IPS-18c (cell line): Measurements from ENCODE around the gene VAV2.

Experiments used
- H3K4me3 ChIP-seq: 2 replicates; pipeline ENCODE4 v1.7.0; 2013; ENCODE audit warnings: low read depth, mild to moderate bottlenecking, low read length, moderate library complexity; ENCODE audit not compliant: insufficient read depth
- H3K9me3 ChIP-seq: one replicate; pipeline ENCODE4 v1.6.1; 2013; ENCODE audit warnings: mild to moderate bottlenecking, low read length, moderate library complexity; ENCODE audit not compliant: control insufficient read depth, insufficient read depth

The VAV2 gene

GRCh38 chr9:133991964-133992779 lies at the start of gene VAV2:
Gene VAV2, minus strand, starts transcription at chr9:133992324. Its CDS starts 46 bp downstream, at chr9:133992278.
- Histone ChIP-seq H3K4me3 (peak within 1 kb of the TSS; percentile 87), H3K9me3 (peaks cover 2% of the 10 kb centered on the region)

- no peaks in the 10 kb centered on the region for H3K9me3 ChIP-seq
- H3K4me3 ChIP-seq = no peak overlapping the region
These were observed 49.5 kb upstream of the VAV2 start for GRCh38 chr9:134041649-134041962.

GRCh38 chr9:134040781-134041648 lies 48.9 kb upstream of the VAV2 start:
- Histone ChIP-seq H3K9me3 (no peaks in the 10 kb centered on the region), H3K4me3 (no peak overlapping the region)

DNA sequence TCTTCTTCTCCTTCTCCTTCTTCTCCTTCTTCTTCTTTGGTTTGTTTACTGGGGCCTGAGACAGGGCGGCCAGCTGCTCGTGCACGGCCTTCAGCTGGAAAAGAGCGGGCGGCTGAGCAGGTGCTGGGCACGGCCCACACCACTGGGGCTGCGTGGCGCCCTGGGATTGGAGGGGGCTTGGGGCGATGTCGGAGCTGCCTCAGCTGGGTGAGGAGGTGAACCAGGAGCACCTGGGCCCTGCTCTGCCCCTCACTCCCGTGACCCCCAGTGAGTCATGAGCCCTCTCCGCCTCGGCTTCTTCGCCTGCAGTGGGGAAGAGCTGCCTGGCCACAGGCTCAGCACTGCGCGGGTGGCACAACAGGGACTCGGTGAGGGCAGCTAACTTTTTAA lies 48.0 kb upstream of the VAV2 start:
- H3K4me3 ChIP-seq = no peak overlapping the region
- H3K9me3 ChIP-seq = no peaks in the 10 kb centered on the region

DNA sequence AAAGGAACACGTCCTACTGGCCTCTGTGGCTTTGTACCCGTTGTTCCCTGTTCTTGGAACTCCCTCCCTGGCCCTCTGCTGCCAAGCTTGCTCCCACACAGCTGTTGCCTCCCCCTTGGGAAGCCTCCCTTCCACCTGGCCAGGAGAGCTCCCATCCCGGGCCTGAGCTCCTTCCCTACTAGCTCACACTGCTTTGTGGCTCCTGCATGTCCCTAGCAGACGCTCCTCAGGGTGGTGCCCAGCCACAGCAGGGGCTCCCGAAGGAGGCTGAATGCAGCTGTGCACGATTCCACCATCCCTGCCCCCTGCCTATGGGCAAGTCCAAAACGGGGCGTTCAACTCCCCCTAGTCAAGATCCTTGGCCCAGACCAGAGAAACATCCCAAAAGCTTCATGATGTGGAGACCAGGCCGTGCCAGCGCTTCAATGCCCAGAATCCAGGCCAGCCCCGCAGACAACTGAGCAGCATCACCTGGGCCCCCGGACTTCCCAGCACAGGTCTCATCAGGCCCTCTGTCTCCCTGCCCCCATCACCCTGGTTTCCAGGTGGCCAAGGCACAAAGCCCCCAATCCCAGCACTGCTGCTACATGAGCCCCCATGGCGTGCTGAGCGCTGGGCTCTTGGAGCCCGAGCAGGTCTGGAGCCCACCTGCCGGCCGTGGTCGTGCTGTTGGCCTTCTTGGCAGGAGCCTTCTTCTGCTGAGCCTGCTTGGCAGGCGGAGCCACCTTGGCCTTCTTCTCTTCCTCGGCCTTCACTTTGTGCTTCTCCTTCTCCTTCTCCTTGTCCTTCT lies 47.5 kb upstream of the VAV2 start:
- Histone ChIP-seq H3K9me3 (no peaks in the 10 kb centered on the region), H3K4me3 (no peak overlapping the region)

DNA sequence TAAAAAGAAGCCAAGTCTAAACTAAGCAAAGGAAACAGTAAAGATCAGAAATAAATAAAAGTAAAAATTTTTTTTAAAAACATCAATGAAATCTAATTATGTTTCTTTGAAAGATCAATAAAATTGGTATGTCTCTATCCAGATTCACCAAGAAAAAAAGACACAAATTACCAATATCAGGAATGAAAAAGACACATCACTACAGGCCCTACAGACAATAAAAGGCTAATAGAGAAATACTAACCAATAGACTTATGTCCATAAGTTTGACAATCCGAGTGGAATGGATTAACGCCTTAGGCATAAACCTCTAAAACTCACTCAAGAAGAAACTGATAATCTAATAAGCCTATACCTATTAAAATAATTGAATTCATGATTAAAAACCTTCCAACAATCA lies 45.5 kb upstream of the VAV2 start:
- Histone ChIP-seq H3K9me3 (no peaks in the 10 kb centered on the region), H3K4me3 (no peak overlapping the region)

- Histone ChIP-seq H3K9me3 (no peaks in the 10 kb centered on the region), H3K4me3 (no peak overlapping the region)
These were observed 44.0 kb upstream of the VAV2 start for GRCh38 chr9:134036130-134036529.

DNA sequence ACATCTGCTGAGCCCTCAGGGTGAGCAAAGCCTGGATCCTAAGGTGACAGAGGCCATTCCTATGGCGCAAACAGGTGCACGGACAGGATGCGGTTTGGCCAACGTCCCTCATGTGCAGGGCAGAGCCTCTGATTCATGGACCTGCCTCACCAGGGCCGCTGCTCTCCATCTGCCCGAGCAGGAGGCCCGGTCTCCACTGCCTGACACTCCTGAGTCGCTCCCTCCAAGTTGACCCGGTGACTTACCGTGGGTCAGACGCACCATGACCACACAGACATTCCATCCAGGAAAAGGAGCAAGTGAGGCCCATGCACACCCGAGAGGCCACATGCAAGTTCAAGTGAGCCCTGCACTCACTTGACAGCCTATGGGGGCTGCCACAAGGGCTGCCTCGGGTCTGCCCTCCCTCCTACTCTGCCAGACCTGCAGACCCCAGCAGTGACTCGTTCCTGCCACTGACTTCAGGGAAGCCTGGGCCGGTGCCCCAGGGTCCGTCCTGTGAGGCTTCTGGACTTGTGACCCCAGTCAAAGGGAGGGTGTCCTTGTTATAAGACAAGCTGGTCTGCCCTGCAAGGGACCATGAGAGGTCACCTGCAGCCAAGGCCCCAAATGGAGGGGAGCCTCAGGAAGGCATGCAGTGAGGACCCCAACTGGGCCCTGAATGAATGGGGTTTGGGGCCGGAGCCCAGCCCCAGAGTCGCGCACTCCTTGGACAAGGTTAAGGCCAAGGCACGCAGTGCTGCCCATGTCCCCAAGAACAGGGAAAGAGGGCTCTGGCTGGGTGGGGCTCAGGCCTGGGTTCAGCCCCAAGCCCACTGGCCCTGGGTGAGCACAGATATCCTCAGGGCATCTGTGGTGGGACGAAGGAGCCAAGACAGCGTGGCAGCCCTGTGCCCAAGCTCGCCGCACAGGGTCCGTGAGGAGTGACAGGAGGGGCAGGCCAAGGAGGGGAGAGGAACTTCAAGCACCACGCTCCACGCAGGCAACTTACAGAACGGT lies 43.2 kb upstream of the VAV2 start:
- no peaks in the 10 kb centered on the region for H3K9me3 ChIP-seq
- no peak overlapping the region for H3K4me3 ChIP-seq

- H3K9me3 ChIP-seq = no peaks in the 10 kb centered on the region
- H3K4me3 ChIP-seq = no peak overlapping the region
These were observed 42.3 kb upstream of the VAV2 start for GRCh38 chr9:134034215-134035040.

DNA sequence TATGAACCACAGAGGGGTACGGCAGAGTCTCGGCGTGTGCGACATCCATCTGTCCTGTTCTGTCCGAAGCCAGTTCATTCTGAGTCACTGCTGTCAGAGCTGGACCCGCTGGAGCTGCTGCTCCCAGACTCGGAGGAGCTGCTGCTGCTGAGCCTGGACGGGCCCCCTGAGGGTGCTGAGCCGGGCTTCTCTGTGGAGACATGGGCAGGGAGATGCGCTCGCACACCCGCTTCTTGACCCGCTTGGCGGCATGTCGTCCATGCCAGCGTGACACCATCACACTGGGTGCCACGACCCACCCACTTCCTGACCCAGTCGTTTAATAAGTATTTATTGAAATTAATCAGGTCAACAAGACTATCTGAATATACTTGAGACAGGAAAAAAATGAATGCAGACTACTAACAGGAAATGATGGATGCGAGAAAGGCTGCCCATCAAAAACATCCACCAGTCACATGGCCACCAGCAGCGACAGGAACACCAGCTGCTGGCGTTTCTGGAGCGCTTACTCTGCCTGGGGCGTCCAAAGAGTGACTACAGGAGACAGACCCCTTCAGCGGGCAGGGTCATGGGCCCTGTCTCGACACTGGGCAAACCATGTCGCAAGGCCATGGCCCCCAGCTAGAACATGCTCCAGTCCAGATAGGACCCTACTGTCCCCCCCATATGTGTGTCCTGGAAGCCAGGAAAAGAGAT lies 41.5 kb upstream of the VAV2 start:
- Histone ChIP-seq H3K4me3 (no peak overlapping the region), H3K9me3 (no peaks in the 10 kb centered on the region)

- Histone ChIP-seq H3K4me3 (no peak overlapping the region), H3K9me3 (no peaks in the 10 kb centered on the region)
These were observed 40.5 kb upstream of the VAV2 start for GRCh38 chr9:134032456-134033222.

DNA sequence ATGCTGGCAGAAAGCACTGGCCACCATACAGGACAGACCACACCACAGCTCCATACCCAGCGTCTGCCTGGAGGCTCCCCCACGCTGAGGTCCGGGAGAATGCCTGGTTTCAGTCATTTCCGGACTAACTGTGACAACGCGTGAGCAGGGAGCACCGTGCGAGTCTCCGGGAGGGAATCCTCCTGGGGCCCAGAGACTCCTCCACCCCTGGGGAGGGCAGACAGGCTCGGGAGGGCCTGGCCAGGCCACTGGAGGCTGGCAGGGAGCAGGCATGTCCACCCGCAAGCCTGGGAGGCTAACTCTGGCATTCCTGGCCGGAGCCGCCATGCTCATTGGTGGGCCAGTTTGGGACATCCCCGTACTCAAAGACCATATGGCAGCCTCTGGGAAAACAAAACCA lies 39.7 kb upstream of the VAV2 start:
- no peak overlapping the region for H3K4me3 ChIP-seq
- H3K9me3 ChIP-seq = no peaks in the 10 kb centered on the region

GRCh38 chr9:134030821-134031470 lies 38.8 kb upstream of the VAV2 start:
- Histone ChIP-seq H3K9me3 (no peaks in the 10 kb centered on the region), H3K4me3 (no peak overlapping the region)
